ENCODE data around the gene KMT2B. TPM values are rescaled to one million over a fixed set of nuclear protein-coding genes. Genes with fewer than 3 reads are reported as not detected.

The KMT2B gene
- 10 to 100 TPM in 3 of 4 donors, 1 to 10 TPM in 1; 7.5 to 33.7 (median 15.6) TPM for total RNA-seq

GRCh38 chr19:35717665-35718344, at the start of gene KMT2B:
TSS of gene KMT2B (plus strand) at chr19:35718003. CDS start at chr19:35718019, 16 bp downstream.
- Histone ChIP-seq H3K4me1 (peaks cover 24 to 41% (median 25%) of the 10 kb centered on the region in 3 donors), H3K36me3 (peaks cover 13 to 35% (median 18%) of the 10 kb centered on the region in 3 donors), H3K9me3 (no peaks in the 10 kb centered on the region), H3K27me3 (no peaks in the 10 kb centered on the region), H3K27ac (peak within 1 kb of the TSS; percentile 89 to 98 (median 94)), H3K4me3 (peak within 1 kb of the TSS; percentile 75 to 98 (median 94))
- TF ChIP-seq CTCF (IDR thresholded peaks at IDR 0.05) (peak in 1 of 6 experiments; percentile 12), POLR2A (IDR thresholded peaks at IDR 0.05) (no peak)
- WGBS, 2 donors, result no CpG with 5 or more reads among the region's 109 CpGs
- intact Hi-C loops (cut with DNase I), result loop anchor here (2.0 to 10.0 kb wide), 2 partner anchors 23 to 173 kb away; partner anchors contain the start of gene TMEM147
- DNase-seq, result no peak

GRCh38 chr19:35669566-35669965, 48.2 kb upstream of the KMT2B start:
- intact Hi-C loops (cut with DNase I), result no loop called here
- H3K4me3 ChIP-seq, result no peak overlapping the region
- peaks cover 0 to 46% (median 4%) of the 10 kb centered on the region in 4 donors for H3K27me3 ChIP-seq
- peaks cover 0 to 12% (median 0%) of the 10 kb centered on the region in 3 donors for H3K36me3 ChIP-seq
- TF ChIP-seq POLR2A (IDR thresholded peaks at IDR 0.05) (no peak), CTCF (IDR thresholded peaks at IDR 0.05) (no peak)
- WGBS, 2 donors, result 68 to 69% methylated on average over 6 of the region's 6 CpGs
- no peak overlapping the region for H3K27ac ChIP-seq
- no peaks in the 10 kb centered on the region for H3K9me3 ChIP-seq
- DNase-seq, result no peak
- H3K4me1 ChIP-seq, result peaks cover 5 to 22% (median 7%) of the 10 kb centered on the region in 3 donors

- Histone ChIP-seq H3K27ac (no peak overlapping the region), H3K36me3 (peaks cover 0 to 8% (median 0%) of the 10 kb centered on the region in 3 donors), H3K4me3 (no peak overlapping the region), H3K27me3 (peaks cover 0 to 48% (median 4%) of the 10 kb centered on the region in 4 donors), H3K4me1 (peaks cover 5 to 22% (median 7%) of the 10 kb centered on the region in 3 donors), H3K9me3 (no peaks in the 10 kb centered on the region)
- 55 to 63% methylated on average over 4 of the region's 4 CpGs for WGBS, 2 donors
- intact Hi-C loops (cut with DNase I), result no loop called here
- TF ChIP-seq POLR2A (IDR thresholded peaks at IDR 0.05), result no peak
- no peak for TF ChIP-seq CTCF (IDR thresholded peaks at IDR 0.05)
- no peak for DNase-seq
Measured at GRCh38 chr19:35669974-35670373, 47.8 kb upstream of the KMT2B start.

- Histone ChIP-seq H3K4me1 (peaks cover 5 to 20% (median 7%) of the 10 kb centered on the region in 3 donors), H3K36me3 (peaks cover 0 to 1% (median 0%) of the 10 kb centered on the region in 3 donors), H3K27me3 (peaks cover 0 to 55% (median 4%) of the 10 kb centered on the region in 4 donors), H3K9me3 (no peaks in the 10 kb centered on the region), H3K27ac (no peak overlapping the region), H3K4me3 (no peak overlapping the region)
- WGBS, 2 donors, result 71 to 100% methylated on average over 1 of the region's 1 CpG
- DNase-seq, result no peak
- TF ChIP-seq POLR2A (IDR thresholded peaks at IDR 0.05), result no peak
- no peak for TF ChIP-seq CTCF (IDR thresholded peaks at IDR 0.05)
- intact Hi-C loops (cut with DNase I), result no loop called here
Measured at GRCh38 chr19:35670686-35671085, 47.1 kb upstream of the KMT2B start.

GRCh38 chr19:35671818-35672217, 46.0 kb upstream of the KMT2B start:
- Histone ChIP-seq H3K27me3 (peaks cover 0 to 57% (median 4%) of the 10 kb centered on the region in 4 donors), H3K4me1 (peaks cover 5 to 9% (median 7%) of the 10 kb centered on the region in 3 donors), H3K4me3 (no peak overlapping the region), H3K27ac (no peak overlapping the region), H3K9me3 (no peaks in the 10 kb centered on the region), H3K36me3 (no peaks in the 10 kb centered on the region)
- intact Hi-C loops (cut with DNase I), result no loop called here
- WGBS, 2 donors, result 28 to 45% methylated on average over 3 of the region's 3 CpGs
- TF ChIP-seq POLR2A (IDR thresholded peaks at IDR 0.05) (no peak), CTCF (IDR thresholded peaks at IDR 0.05) (no peak)
- DNase-seq, result no peak
